HG02938 (cell line): Measurements from ENCODE around the gene SLC66A1.
"Not testable (repeated sequence)": the region's sequence is repeated elsewhere in the genome, so short reads cannot be mapped to it uniquely, and the experiment has no call there.

ENCODE experiments used
- ATAC-seq: cut with Tn5 transposase; IDR thresholded peaks from one replicate; pipeline ENCODE4 v1.9.1; 2021; ENCODE audit warnings: mild to moderate bottlenecking, moderate library complexity; ENCODE audit not compliant: unreplicated experiment

SLC66A1 gene, protein sequence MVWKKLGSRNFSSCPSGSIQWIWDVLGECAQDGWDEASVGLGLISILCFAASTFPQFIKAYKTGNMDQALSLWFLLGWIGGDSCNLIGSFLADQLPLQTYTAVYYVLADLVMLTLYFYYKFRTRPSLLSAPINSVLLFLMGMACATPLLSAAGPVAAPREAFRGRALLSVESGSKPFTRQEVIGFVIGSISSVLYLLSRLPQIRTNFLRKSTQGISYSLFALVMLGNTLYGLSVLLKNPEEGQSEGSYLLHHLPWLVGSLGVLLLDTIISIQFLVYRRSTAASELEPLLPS

DNA sequence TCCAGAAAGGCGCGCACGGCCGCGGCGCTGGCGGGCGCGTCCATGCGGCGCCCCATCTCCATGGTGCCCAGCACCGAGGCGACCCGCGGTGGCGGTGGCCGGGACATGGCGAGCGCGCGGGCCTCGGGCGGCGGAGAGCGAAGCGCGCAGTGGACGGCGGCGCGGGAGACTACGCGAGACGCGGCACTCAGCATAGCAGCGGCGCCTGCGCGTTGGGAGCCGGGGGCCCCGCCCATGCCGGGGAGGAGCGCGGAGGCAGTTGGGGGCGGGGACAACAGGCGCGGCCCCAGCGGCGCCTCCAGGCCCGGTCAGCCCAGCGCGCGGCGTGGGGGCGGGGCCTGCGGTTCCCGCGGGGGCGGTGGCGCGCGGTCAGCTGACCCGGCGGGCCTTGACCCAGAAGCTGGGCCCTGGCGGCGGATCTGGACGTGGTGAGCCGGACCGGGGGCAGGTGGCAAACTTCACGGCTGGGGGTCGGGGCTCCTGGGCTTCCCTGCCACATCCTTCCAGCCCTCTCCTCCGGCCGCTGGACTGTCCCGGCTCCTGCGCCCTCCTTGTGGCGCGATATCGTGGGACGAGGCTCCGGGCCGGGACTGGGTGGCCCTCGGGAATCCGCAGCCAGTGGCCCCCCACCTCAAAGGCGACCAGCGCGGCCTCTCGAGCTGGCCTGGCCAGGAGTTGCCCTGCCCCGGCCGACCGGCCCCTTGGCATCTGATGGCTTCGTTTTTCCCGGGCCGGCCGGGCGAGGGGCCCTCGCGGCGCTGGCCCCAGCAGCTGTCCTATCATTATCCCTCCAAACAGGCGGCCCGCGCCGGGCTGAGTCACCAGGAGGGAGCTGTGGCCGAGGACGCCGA lies at the start of gene SLC66A1, which contains the start of gene AKR7A2:
Gene SLC66A1, plus strand, starts transcription at position 396 of the 851 bp plus-strand sequence. CDS start 5,352 bp downstream, outside the sequence.
Gene AKR7A2, minus strand, starts transcription at position 214 of the 851 bp plus-strand sequence. Its CDS starts 20 bp downstream, at position 194.
- peak; percentile 53 for ATAC-seq

DNA sequence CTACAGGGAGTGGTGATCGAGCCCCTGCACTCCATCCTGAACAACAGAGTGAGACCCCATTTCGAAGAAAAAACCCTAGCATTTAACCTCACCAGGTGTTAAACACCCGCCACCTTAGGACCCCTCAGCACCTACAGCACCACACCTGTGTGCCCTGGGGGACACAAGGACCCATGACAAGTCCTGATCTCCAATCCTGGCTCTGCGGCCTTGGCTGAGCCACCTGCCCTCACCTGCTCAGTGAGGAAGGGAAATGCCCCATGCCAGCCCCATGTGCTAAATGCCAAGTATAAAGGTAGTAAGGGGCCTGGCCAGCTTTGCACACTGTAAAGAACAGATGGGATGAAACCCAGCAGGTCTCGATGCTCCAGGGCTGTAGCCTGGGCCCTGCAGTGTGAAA lies 49.4 kb upstream of the SLC66A1 start:
- no peak for ATAC-seq

DNA sequence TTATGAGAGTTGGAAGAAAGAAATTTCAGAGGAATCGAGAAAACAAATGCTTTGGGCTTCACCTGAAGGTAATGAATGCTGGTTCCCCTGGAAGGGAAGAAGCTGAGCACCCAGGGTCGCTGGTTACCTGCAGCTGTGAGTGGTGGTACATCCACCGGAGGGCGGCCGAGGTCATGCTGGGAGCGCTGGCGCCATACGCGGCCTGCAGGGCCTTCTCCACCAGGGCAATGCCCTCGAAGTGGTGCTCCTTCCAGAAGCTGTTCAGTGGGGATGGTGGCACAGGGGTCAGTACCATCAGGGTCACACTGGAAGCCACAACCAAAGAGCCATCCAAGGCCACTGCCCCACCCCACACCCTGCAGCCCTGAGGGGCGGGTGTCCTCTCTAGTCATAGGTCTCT lies 43.7 kb upstream of the SLC66A1 start:
- no peak for ATAC-seq

DNA sequence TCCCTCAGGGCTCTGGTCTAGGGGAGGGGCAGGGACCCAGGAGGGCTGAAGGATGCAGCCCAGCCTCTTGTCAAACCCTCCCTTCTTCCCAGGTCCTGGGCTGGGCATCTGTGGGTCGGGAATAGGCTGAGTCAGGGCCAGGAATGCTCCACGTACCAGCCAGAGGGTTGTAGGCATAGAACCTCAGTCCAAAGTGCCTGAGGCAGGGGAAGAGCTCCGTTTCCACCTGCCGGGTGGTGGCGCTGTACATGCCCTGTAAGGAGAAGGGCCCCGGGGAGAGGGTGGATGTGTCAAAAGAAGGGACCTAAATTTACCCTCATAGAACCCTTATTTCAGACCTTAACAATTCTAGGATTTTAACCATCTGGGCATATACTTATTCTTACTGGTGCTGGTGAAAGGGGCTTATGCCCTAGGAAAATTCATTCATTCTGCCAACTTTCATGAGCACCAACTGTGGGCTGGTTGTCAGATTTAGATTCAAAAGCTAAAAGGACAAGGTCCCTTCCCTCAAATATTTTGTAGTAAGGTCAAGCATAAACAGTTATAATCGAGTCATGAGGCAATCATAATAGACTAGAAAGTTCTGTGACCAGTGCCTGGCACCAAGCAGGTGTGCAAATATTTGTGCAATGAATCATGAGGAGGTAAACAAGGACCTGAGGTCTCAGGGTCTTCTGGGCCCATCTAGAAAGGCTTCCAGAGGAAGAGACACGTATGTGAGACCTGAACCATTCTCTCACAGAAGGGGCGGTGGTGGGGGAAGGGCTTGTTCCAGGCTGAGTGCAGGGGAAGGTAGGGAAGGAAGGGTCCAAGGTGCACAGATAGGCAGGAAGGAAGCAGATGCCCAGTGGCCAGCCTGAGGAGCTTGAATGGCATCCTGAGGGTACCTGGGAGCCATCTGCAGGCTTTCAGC lies 42.4 kb upstream of the SLC66A1 start:
- ATAC-seq, result not testable (repeated sequence)

DNA sequence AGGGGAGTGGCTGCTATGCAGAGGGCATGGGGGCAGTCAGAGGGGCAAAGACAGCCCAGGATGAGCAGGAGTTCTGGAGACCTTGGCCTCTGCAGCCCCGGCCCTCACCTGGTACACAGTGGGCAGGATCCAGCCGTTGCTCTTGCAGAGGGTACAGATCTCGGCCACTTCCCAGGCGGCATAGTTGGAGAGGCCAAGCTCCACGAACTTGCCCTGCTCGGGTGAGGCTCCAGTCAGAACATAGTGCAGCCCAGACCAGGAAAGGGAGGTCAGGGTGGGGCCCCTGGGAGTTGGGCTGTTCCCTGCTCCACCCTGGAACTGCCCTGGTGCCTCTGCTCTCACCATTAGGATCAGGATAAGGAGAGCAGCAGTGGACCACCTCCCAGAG lies 41.8 kb upstream of the SLC66A1 start:
- not testable (repeated sequence) for ATAC-seq

DNA sequence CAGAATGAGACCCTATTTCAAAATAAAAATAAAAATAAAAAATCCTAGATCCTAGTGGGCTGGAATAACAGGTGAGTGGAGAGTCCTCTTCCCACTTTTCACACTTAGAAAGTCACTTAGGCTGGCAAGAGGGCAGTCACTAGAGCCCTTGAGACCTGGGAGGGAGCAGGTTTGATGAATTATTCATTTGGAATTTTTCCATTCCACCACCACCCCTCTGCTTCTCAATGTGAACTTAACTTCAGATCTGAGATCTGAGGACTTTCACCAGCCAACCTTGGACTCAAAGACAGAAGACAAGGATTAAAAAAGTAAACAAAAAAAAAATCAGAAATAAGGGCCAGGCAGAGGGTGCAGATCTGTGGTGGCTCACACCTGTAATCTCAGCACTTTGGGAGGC lies 40.1 kb upstream of the SLC66A1 start:
- ATAC-seq, result no peak

DNA sequence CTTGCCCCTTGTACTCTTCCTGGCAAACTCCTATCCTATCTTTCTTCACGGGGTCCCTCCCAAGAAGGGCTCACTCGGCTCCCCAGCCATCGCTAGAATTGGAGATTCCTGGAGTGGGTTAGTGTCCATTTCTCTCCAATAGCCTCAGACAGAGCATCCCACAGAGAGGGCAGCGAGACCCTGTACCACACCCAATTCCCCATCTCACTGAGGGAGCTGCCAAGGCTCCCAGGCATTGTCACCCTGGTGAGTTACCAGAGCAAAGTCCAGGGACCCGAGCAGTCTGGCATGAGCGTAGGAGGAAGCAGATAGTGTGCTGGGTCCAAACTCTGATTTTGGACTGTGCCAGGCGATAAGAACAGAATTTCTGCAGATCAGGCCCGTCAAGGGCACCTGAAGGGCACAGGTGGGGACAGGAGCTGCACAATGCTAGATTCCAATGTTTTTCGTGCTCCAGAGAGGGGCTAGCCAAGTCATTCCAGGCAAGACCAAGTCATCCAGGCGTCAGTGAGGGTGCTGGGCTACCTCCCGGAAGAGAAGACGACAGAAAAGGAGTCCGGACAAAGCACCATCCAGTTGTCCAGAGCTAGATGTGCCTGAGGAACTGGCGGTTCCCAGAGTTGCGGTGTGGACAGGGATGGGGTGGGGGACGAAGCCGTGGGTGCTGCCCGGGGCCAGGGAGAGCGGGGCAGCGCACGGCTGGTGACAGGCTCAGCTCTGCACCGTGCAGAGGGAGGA lies 38.9 kb upstream of the SLC66A1 start:
- ATAC-seq, result no peak

DNA sequence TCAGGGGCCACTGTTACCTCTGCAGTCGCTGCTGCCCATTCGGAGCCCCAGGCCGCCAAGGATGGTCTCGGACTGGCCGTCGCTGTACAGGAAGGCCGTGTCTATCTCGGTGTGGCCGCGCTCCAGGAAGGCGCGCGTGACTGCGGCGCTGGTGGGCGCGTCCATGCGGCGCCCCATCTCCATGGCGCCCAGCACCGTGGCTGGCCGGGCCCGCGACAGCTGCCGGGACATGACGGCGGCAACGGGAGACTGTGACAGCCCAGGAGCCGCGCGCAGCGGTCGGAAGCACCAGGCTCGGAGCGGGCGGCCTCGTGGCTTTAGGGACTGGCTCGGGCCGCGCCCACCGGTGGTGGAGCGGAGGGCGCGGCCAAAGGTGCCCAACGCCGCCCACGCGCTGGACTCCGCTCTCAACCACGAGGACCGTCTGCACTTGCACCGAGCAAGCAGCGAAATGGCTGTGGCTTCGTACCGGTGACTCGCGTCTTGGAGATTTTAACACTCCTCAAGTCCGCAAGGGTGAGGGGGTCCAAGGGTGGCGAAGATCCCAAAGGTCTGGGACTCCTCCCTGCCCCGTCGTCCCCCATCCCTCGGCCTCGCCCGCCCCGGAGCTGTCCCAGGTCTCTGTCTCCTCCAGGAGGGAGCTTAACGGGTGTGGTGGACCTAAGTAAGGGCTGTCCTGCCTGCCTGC lies 38.1 kb upstream of the SLC66A1 start:
- not testable (repeated sequence) for ATAC-seq

DNA sequence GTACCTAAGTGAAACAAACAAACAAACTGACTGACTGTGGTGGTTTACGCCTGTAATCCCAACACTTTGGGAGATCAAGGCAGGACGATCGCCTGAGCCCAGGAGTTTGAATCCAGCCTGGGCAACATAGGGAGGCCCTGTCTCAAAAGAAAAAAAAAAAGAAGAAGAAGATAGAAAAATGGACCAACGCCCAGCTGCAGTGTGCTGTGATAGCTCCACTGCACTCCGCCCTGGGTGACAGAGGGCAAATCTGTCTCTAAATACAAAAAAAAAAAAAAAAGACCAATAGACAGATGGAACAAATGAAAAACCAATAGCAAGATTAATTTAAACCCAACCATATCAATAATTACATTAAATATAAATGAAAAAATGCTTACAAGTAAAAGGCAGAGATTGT lies 37.5 kb upstream of the SLC66A1 start:
- ATAC-seq, result no peak

DNA sequence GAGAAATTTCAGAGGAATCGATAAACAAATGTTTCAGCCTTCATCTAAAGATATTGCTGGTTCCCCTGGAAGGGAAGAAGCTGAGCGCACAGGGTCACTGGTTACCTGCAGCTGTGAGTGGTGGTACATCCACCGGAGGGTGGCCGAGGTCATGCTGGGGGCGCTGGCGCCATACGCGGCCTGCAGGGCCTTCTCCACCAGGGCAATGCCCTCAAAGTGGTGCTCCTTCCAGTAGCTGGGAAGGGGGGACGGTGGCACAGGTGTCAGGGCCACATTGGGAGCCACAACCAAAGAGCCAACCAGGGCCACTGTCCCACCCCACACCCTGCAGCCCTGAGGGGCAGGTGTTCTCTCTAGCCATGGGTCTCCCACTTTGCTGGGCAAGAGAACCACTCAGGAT lies 28.2 kb upstream of the SLC66A1 start:
- ATAC-seq, result no peak

DNA sequence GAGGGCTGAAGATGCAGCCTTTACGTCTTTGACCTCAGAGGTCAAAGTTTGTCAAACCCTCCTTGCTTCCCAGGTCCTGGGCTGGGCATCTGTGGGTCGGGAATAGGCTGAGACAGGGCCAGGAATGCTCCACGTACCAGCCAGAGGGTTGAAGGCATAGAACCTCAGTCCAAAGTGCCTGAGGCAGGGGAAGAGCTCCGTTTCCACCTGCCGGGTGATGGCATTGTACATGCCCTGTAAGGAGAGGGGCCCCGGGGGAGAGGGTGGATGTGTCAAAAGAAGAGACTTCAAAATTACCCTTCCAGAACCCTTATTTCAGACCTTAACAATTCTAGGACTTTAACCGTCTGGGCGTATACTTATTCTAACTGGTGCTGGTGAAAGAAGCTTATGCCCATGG lies 27.2 kb upstream of the SLC66A1 start:
- ATAC-seq, result no peak

DNA sequence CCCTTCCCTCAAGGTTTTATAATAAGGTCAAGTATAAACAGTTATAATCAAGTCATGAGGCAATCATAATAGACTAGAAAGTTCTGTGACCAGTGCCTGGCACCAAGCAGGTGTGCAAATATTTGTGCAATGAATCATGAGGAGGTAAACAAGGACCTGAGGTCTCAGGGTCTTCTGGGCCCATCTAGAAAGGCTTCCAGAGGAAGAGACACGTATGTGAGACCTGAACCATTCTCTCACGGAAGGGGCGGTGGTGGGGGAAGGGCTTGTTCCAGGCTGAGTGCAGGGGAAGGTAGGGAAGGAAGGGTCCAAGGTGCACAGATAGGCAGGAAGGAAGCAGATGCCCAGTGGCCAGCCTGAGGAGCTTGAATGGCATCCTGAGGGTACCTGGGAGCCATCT lies 26.8 kb upstream of the SLC66A1 start:
- ATAC-seq, result not testable (repeated sequence)

DNA sequence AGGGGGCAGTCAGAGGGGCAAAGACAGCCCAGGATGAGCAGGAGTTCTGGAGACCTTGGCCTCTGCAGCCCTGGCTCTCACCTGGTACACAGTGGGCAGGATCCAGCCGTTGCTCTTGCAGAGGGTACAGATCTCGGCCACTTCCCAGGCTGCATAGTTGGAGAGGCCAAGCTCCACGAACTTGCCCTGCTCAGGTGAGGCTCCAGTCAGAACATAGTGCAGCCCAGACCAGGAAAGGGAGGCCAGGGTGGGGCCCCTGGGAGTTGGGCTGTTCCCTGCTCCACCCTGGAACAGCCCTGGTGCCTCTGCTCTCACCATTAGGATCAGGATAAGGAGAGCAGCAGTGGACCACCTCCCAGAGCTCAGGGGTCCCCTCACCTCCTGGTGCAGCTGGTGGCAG lies 26.3 kb upstream of the SLC66A1 start:
- ATAC-seq, result not testable (repeated sequence)

DNA sequence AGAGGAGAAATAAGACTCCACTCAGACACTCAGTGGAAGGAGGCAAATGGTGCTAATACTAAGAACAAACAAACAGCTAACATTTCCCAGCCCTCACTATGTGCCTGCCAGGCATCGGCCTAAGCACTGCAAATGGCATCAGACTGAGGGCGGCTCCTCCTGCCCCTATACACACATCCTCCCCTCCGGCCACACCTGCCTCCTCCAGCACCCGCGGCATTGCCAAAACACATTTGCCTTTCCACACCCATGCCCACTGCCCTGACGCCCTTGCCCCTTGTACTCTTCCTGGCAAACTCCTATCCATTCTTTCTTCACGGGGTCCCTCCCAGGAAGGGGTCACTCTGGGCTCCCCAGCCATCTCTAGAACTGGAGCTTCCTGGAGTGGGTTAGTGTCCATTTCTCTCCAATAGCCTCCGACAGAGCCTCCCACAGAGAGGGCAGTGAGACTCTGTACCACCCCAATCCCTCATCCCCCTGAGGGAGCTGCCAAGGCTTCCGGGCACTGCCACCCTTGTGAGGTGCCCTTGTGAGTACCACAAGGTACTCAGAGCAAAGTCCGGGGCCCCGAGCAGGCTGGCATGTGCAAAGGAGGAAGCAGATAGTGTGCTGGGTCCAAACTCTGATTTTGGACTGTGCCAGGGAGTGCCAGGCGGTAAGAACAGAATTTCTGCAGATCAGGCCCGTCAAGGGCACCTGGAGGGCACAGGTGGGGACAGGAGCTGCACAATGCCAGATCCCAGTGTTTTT lies 24.5 kb upstream of the SLC66A1 start:
- no peak for ATAC-seq

DNA sequence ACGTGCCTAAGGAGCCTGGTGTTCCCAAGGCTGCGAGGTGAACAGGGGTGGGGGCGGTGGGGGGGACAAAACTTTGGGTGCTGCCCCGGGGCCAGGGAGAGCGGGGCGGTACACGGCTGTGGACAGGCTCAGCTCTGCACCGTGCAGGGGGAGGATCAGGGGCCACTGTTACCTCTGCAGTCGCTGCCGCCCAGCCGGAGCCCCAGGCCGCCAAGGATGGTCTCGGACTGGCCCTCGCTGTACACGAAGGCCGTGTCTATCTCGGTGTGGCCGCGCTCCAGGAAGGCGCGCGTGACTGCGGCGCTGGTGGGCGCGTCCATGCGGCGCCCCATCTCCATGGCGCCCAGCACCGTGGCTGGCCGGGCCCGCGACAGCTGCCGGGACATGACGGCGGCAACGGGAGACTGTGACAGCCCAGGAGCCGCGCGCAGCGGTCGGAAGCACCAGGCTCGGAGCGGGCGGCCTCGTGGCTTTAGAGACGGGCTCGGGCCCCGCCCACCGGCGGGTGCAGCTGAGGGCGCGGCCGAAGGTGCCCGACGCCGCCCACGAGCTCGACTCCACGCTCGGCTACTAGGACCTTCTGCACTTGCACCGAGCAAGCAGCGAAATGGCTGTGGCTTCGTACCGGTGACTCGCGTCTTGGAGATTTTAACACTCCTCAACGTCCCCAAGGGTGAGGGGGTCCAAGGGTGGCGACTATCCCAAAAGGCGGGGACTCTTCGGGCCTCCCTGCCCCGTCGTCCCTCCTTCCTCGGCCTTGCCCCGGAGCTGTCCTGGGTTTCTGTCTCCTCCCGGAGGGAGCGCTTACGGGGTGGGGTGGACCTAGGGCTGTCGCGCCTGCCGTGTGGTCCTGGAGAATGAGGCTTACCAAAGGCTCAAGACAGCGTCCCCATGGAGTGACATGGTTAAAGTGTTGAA lies 23.5 kb upstream of the SLC66A1 start, which contains the start of gene AKR7A3:
Gene AKR7A3, minus strand, starts transcription at position 447 of the 918 bp plus-strand sequence. Its CDS starts 61 bp downstream, at position 386.
- not testable (repeated sequence) for ATAC-seq

DNA sequence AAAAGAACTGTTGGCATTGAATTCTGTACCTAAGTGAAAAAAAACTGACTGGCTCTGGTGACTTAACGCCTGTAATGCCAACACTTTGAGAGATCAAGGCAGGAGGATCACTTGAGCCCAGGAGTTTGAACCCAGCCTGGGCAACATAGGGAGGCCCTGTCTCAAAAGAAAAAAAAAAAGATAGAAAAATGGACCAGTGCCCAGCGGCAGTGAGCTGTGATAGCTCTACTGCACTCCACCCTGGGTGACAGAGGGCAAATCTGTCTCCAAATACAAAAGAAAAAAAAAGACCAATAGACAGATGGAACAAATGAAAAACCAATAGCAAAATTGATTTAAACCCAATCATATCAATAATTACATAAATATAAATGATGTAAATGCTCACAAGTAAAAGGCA lies 22.9 kb upstream of the SLC66A1 start:
- no peak for ATAC-seq

DNA sequence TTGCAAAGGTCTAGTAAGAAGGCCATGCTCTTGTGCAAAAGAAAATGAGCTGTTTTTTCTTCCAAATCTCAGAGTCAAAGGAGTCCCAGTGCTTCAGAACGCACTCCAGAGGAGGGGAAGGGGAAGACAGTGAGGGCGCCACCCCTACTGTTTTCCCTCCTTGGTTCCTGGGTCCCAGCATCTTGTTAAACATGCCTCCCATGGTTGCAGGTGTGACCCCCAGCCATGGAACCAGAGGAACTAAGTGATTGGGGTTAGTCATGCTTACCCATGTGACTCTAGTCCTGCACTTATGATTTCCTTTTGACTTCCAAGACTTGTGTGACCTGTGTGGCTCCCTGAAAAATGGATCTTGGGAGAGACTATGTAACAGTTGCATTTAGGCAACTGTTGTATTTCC lies 17.5 kb upstream of the SLC66A1 start:
- no peak for ATAC-seq

DNA sequence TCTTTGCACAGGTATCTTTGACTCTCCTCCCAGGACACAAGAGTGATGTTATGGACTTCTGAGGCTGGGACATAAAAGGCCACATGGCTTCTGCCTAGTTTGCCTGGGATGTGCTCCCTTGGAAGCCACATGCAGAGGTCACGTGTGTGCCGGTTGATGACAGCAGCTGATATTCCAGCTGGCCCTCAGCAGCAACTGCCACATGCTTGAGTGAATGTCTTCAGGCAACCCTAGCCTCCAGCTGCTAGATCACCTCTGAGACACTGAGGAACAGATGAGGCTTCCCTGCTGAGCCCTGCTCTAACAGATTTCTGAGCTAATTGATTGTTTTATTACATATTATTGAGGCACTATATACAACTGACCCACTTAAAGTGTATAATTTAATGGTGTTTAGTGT lies 11.9 kb upstream of the SLC66A1 start:
- no peak for ATAC-seq
